HG03558 (cell line): ENCODE data around the gene CYFIP2.
"Not testable (repeated sequence)": the region's sequence is repeated elsewhere in the genome, so short reads cannot be mapped to it uniquely, and the experiment has no call there.

ENCODE experiments used
- ATAC-seq: cut with Tn5 transposase; IDR thresholded peaks from one replicate; pipeline ENCODE4 v1.9.1; 2021; ENCODE audit warnings: moderate number of reproducible peaks; ENCODE audit not compliant: unreplicated experiment; ENCODE audit errors: extremely low read depth

CYFIP2 gene

DNA sequence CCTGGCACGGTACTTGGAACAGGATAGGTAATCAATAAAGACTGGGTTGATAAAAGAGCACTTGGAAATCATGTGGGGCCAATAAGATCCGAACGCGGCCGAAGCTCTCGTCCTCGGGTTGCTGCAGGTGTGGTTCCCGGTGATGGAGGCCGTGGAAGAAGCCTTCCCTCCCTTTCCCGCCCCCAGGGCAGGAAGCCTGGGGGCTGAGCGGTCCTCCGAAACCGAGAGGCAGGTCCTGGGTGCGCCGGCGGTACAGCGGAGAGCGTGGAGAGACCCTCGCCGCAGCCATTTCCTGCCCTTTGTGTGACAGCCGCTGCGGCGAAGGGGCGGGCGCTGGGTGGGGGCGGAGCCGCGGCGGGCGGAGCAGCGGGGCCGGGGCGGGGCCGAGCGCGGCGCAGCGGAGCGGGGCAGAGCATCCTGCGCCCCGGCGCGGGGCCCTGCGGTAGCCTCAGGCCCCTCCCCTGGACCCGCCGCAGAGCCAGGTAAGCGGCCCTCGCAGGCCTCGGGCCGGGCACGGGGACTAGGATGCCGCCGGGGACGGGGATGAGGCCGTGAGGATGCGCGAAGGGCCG, at the start of gene CYFIP2:
CYFIP2 (plus strand) TSS at position 410 of the 572 bp plus-strand sequence. CDS start 19,239 bp downstream, outside the sequence.
- peak; percentile 70 for ATAC-seq

DNA sequence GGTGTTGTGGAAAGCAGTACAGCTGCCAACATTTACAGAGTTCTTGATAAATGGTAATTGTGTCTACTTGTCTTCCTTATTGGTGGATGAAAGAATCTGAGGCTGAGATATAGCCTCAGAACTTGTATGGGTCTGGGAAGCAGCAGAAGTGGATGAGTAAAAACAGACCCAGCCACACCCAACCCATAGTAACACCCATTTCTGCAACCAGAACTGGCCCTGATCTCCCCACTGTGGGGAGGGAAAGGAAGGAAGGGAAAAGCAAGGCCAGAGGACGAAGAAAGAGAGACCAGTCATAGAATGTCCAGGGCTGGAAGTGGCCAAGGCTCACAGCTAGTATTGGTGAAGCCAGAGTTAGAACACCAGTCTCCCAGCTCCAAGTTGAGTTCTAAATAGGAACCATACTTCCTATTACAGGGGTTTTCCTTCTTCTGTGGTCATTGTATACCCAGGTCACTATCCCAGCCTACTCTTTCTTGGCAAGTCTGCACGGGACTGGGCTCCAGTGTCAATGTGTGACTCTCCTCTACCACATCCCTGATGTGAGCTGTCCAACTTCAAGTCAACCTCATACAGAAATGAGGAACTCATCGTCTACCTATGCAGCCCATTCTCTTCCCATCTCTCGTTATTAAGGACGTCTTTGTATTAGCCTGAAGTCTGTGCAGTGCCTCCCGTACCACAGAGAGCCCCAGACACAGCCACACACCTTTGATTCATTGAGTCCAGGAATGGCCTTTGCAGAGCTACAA, 49.4 kb upstream of the CYFIP2 start:
- ATAC-seq = no peak

DNA sequence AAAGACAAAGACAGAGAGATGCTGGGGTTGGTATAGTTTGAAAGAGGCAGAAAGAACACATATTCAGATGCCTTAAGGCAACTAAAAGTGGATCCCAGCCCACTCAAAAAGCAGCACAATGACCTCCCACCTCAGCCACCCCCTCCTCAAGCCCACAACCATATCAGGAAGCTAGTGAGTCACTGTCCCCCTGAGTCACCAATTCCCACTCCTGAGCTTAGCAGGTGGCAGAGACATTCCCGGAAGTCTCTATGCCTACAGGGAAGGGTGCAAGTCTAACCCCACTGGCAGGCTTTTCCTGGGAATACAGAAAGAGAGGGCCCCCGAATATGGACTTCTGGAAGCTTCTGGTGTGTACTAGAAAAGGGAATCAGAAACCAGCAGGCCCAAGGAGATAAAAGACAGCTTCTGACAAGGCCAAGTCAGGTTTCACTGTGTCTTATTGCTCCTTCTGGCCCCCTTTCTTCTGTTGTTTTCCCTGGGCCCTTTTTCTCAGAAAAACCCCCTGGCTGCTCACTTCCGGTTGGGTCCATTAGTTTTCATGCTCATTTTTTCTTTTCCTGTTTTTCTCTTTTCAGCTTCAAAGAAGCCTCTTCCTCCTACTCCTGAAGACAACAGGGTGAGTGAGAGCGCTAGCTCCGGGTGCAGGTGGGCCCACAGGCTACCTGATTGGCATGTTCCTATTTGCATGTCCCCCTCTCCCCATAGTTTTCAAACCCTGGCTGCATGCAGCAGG, 48.5 kb upstream of the CYFIP2 start:
- ATAC-seq = no peak

DNA sequence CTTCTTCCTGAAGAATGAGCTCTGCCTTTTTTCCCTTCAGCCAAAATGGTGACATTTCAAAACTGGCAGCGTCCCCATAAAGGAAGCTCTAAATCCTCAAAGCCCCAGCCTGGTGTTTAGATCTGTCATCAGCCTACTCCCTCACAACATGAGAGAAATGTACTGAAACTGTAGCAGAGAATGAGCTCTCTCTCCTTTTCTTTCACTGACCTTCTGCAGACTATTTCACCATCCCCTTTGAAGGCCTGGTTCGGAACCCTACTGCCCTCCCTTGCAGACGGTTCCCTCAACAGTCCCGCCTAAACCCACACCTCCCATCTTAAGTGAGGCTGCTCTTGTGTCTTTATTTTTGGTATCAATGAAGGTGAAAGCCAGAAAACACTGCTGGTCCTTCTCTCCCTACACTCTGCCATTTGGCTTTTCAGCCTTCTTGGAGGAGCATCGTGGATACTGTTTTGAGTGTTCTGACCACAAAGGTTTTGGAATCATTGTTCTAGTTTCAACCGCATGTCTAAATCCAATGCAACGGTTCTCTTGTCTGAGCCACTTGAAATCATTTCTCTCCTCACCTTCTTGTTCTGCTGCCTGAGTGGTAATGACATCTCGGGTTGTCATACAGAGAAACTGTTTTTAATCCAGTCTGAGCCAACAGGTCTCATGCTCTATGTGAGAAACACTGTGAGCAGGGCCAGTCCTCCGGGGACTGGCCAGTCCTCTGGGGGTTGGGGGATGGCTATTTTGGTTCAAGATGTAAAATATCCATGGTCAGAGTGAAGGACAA, 46.2 kb upstream of the CYFIP2 start:
- peak; percentile 37 for ATAC-seq

DNA sequence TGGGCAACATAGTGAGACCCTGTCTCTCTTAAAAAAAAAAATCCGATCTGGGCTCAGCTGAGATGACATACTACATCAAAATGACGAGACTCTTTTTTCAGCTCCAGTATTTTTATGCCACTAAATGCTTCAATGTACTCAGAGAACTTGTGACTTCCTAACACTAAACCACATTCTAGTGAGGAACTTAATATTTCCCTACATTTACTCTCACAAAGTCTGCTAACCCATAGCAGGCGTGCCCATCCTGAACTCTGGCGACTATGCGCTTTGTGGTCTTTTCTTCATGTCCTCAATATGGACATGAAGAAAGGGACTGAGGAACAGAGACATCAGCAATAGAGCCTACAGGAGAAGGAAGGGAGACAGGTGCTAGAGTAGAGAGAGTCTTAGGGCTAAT, 44.0 kb upstream of the CYFIP2 start:
- no peak for ATAC-seq

DNA sequence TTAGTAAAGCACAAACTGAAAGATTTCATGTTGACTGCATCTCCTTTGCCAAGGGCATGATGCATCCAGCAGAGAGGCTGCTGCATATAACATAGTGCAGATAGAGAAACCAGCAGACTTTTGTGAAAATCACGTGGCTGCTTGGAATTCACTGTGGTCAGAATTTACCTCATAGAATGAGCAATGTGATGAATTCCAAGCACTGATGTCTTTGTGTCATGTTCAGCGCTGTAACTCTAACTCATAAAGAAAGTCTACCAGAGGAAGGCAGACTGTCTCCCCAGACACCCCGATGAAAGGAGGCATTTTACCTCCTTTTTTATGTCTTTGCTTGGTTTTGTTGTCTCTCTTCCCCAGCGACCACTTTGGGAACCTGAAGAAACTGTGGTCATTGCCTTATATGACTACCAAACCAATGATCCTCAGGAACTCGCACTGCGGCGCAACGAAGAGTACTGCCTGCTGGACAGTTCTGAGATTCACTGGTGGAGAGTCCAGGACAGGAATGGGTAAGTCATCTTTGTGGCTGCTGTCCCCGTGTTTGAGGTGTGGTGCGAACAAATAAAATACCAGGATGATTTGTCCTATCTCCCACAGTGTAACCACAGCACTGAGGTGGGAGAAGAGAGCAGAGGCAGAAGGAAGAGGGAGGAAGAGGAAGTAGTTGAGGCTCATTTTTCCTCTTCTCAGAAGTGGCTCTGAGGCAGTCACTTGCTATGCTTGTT, 43.3 kb upstream of the CYFIP2 start:
- ATAC-seq = no peak

DNA sequence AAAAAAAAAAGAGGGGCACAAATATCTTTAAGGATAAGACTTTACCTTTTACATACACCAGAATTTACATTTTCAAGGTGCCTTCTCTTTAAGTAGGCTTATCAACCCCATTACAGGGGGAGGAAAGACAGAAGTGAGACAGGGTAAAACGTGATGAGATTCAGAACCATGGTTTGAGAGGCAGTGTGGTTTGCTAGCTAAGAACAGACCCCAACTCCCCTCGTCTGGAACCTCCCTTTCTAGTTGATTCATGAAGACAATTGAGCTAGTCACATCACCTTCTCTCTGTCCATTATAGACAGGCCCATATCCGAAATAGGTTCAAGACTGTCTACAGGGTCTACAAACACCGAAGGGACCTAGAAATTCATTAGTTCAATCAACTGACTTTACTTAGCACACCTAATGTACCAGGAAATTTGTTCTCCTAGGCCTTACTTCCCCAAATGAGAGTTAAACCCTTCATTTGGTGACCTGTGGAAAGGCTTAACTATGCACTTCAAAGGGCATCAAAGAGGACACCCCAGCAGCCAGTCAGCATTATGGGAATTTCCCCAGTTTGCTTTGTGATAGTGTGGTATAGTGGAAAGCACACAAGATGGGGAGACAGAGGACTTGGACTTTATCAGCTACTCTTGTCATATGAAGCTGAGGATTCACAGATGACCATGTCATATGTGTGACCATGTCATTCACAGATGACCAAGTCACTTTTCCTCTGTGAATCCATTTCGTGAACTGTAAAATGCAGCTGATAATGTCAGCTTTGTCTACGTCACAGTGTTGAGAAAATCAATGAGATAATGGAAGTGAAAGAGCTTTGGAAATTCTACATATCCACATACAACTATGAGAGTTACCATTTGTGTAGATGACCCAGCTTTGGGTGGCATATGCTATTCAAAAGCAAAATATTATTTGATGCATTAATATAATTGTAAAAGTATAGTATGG, 40.2 kb upstream of the CYFIP2 start:
- ATAC-seq = no peak

DNA sequence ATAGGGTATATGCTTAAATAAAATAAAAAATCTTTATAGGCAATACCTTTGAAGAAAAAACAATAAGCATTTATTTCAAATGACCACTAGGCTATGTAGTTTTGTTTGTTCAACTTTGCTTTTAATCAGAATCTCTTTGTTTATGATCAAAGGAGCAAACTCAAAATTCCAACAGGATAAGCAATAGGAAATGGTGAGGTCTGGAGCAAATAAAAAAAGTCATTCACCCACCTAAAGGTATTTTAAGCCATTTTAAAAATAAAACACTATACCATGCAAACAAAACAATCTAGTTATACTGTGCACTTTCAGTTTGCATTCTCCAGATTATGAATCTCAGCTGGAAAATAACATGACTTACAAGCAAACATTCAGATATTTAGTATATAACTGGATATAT, 35.3 kb upstream of the CYFIP2 start:
- no peak for ATAC-seq

DNA sequence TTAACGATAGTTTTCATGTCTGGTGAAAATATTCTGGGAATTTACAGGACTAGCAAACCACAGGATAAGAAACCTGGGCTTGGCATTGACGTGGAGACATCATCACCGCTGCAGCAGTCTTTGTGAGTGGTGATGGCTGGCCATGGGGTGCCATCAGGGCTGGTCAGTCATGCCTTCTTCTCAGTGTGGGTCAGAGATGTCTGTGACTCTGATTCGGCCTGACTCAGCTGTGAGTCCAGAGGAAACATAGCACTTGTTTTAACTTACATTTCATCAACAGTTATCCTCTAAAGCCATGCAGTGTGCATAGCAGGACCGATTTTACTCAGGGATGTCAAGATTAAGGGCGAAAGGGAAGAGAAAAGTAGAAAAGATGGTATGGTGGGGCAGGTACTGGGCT, 33.2 kb upstream of the CYFIP2 start:
- ATAC-seq = no peak

DNA sequence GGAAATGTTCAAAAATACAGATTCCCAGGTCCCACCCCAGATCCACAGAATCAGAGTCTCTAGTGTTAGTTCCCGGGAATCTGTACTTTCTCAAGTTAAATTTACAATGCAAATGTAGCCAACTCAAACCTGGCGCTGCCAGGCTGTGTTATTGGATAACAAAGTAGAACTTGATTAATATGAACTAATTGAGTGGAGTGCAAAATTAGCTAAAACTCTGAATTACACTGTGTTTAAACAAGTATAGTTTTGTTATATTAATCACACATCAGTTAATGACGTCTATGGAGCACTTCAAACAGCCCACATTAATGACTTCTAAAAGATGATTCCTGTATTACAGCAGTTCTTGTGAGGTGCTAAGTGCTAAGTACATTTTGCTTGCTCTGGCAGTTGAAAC, 32.4 kb upstream of the CYFIP2 start:
- no peak for ATAC-seq

DNA sequence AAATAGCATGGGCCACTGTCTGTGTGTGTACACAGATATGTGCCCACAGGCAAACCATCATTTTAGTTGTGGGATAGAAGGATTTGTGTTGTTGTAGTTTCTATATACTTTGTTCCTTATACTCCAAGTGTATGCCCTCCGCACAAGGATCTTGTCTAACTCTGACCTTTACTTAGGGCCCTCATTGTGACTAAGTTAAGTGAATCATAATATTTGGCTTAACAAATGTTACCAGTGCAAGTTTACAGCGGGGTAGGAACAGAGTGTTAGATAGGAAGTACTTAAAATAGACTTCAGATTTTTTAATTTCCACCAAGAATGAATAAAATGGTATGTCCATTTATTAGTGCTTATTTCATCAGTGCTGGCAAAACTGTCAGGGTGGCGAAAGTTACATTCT, 29.5 kb upstream of the CYFIP2 start:
- no peak for ATAC-seq

DNA sequence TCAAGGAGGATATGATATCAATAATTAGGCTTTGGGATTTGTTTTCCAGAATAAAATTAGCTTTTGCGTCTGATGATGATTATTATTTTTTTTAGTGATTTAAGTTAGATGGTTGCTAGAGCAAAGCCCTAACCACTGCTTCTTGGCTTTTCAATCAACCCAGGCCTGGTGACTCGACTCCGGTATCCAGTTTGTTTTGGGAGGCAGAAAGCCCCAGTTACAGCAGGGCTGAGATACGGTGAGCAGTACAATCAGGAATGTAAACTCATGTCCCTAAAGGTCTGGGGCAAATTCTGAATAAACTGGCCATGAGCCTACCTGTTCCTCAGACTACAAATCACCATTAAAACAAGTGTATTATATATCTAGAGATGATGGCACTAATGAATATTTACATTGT, 24.4 kb upstream of the CYFIP2 start:
- ATAC-seq = no peak

DNA sequence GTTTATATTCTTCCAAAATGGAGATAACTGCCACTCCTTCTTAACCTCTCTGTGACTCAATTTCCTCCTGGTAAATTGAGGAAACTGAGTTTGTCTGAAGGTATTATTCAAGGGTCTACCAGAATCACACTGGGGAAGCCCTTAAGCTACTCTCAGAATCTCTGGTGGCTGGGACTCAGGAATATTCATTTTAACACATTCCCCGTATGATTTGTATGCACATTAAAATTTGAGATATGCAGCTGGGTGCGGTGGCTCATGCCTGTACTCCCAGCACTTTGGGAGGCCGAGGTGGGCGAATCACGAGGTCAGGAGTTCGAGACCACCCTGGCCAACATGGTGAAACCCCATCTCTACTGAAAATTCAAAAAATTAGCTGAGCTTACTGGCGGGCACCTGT, 21.2 kb upstream of the CYFIP2 start:
- not testable (repeated sequence) for ATAC-seq

DNA sequence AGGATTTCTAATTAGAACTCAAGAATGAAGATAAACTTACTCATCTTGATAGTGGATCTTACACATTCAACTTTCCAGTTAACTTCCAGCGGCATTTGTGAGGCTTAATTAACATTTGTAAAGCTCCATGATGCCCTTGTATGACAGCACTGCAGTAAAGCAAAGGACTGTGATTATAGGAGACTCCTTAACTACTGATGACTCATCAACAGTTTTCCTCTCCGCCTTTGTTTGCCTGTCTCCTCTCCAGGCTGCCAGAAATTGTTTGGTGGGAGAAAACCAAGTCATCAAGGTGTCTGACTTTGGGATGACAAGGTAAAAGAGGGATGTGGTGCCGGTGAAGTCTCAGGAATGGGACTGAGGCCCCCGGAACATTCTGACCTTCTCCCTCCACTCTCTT, 20.4 kb upstream of the CYFIP2 start:
- no peak for ATAC-seq

DNA sequence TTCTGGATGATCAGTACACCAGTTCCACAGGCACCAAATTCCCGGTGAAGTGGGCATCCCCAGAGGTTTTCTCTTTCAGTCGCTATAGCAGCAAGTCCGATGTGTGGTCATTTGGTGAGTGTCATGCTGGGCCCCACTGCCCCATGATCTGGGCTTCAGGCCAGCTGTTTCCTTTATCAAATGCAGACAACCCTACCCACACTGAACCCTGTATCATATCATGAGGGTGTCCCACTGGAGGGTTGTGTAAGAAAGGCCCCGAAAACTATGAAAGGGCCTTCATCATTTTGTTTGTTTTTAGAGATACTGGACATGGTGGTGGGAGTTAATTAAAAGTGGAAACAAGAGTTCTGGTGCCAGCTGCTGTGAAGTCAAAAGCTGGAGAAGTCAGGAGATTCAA, 20.0 kb upstream of the CYFIP2 start:
- no peak for ATAC-seq

DNA sequence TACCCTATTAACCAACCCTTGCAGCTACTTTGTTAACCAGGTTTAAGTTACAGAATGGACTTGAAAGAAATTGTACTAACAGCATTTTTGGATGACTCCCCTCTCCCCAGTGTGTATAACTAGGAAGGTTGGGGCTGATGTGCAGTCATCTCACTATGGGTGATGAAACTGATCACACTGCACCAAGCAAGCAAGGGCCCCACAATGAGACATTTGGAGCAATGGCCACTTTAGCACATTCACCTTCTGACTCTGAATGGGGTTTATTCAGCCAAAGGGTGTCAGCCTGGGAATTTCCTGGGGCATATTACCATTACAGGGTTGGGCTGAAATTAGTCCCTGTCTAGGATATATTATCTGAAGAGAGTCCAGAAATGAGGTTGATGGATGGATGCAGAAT, 18.7 kb upstream of the CYFIP2 start:
- ATAC-seq = no peak

DNA sequence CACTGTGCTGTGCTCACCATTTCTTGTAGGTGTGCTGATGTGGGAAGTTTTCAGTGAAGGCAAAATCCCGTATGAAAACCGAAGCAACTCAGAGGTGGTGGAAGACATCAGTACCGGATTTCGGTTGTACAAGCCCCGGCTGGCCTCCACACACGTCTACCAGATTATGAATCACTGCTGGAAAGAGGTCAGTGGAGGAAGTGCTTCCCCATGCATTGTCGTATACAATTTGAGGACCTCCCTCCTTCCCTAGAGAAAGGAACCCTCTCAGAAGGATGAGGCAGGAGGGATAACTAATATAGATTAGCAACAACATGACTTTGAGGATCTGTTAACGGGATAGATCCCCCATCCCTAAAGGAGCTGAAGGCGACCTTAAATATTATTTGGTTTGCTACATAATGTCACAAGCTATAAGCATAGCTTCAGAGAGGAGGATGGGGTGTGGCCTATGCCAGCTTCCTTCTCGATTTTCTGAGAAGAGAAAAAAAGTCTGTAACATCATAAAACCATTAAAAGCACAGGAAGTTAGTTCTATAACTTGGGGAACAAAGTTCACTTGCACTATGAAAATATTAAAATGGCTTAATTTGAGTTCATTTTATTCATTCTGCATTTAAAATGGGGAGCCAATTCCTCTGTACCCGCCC, 17.0 kb upstream of the CYFIP2 start:
- ATAC-seq = no peak

DNA sequence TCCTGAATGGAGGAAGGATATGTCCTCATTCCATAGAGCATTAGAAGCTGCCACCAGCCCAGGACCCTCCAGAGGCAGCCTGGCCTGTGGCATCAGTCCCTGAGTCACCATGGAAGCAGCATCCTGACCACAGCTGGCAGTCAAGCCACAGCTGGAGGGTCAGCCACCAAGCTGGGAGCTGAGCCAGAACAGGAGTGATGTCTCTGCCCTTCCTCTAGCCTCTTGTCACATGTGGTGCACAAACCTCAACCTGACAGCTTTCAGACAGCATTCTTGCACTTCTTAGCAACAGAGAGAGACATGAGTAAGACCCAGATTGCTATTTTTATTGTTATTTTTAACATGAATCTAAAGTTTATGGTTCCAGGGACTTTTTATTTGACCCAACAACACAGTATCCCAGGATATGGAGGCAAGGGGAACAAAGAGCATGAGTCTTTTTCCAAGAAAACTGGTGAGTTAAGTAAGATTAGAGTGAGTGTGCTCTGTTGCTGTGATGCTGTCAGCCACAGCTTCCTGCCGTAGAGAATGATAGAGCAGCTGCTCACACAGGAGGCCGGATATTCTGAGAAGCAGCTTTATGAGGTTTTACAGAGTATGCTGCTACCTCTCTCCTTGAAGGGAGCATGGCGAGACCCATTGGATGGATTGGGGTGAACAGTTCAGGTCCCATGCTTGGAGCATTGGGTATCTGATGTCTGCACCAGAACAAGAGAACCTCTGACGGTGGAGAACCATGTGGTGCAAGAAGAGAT, 13.0 kb upstream of the CYFIP2 start:
- peak; percentile 84 for ATAC-seq
